Measurements from ENCODE around the gene CCDC102A.

DNA sequence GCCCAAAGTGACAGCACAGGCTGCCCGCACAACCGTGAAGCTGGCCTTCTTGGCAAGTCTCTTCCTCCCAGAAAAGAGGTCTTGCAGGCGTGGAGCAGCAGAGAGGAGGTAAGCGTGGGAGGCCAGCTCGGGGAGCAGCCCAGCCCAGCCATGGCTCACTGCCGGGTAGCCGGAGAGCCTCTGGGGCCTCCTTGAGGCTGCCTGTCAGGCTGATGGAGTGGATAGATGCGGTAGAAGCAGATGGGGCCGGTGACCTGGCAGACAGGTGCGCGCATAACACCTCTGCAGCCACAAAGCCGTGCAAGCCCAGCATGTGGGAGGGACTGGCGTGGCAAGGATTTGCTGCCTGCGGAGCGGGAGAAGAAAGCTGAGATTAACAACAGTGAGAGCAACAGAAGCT, 33.0 kb downstream of the CCDC102A start:
- TF ChIP-seq, protein P1, sequence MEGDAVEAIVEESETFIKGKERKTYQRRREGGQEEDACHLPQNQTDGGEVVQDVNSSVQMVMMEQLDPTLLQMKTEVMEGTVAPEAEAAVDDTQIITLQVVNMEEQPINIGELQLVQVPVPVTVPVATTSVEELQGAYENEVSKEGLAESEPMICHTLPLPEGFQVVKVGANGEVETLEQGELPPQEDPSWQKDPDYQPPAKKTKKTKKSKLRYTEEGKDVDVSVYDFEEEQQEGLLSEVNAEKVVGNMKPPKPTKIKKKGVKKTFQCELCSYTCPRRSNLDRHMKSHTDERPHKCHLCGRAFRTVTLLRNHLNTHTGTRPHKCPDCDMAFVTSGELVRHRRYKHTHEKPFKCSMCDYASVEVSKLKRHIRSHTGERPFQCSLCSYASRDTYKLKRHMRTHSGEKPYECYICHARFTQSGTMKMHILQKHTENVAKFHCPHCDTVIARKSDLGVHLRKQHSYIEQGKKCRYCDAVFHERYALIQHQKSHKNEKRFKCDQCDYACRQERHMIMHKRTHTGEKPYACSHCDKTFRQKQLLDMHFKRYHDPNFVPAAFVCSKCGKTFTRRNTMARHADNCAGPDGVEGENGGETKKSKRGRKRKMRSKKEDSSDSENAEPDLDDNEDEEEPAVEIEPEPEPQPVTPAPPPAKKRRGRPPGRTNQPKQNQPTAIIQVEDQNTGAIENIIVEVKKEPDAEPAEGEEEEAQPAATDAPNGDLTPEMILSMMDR (IDR thresholded peaks at IDR 0.05), result no peak
- TF ChIP-seq POLR2A (IDR thresholded peaks at IDR 0.05), result no peak
